ENCODE measurements around the gene CHST4.

GRCh38 chr16:71547168-71547567 is 20.9 kb downstream of the CHST4 start:
- TF ChIP-seq, protein P1, sequence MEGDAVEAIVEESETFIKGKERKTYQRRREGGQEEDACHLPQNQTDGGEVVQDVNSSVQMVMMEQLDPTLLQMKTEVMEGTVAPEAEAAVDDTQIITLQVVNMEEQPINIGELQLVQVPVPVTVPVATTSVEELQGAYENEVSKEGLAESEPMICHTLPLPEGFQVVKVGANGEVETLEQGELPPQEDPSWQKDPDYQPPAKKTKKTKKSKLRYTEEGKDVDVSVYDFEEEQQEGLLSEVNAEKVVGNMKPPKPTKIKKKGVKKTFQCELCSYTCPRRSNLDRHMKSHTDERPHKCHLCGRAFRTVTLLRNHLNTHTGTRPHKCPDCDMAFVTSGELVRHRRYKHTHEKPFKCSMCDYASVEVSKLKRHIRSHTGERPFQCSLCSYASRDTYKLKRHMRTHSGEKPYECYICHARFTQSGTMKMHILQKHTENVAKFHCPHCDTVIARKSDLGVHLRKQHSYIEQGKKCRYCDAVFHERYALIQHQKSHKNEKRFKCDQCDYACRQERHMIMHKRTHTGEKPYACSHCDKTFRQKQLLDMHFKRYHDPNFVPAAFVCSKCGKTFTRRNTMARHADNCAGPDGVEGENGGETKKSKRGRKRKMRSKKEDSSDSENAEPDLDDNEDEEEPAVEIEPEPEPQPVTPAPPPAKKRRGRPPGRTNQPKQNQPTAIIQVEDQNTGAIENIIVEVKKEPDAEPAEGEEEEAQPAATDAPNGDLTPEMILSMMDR (IDR thresholded peaks at IDR 0.05): no peak
- TF ChIP-seq POLR2A (IDR thresholded peaks at IDR 0.05): no peak
